Duodenal mucosa (tissue), 2 donors: ENCODE results near the gene RPS6KB2.
"Not testable (repeated sequence)": the region's sequence is repeated elsewhere in the genome, so short reads cannot be mapped to it uniquely, and the experiment has no call there.

ENCODE experiments used
- H3K27ac ChIP-seq: one replicate; pipeline ENCODE4 v1.7.0; 2013; ENCODE audit warnings: low read depth, low read length
- H3K27me3 ChIP-seq, 2 donors: one replicate each; pipeline ENCODE4 v1.7.0; 2013; ENCODE audit warnings: low read length in 2 of 2, control low read depth in 1 of 2; ENCODE audit not compliant: insufficient read depth in 2 of 2, control insufficient read depth in 1 of 2
- H3K36me3 ChIP-seq, 2 donors: one replicate each; pipeline ENCODE4 v1.7.0; 2013; ENCODE audit warnings: low read length in 2 of 2, control low read depth in 1 of 2; ENCODE audit not compliant: insufficient read depth in 2 of 2, control insufficient read depth in 1 of 2
- H3K4me1 ChIP-seq, 2 donors: one replicate each; pipeline ENCODE4 v1.7.0; 2013; ENCODE audit warnings: low read length in 2 of 2, control low read depth in 1 of 2; ENCODE audit not compliant: insufficient read depth in 2 of 2, control insufficient read depth in 1 of 2
- H3K4me3 ChIP-seq, 2 donors: one replicate each; pipeline ENCODE4 v1.7.0; 2013; ENCODE audit warnings: low read length in 2 of 2, low read depth in 1 of 2
- H3K9ac ChIP-seq, 2 donors: one replicate each; pipeline ENCODE4 v1.7.0; 2013; ENCODE audit warnings: low read length in 2 of 2, low read depth in 1 of 2
- H3K9me3 ChIP-seq, 2 donors: one replicate each; pipeline ENCODE4 v1.7.0; 2013; ENCODE audit warnings: low read length in 2 of 2, control low read depth in 1 of 2; ENCODE audit not compliant: control insufficient read depth in 1 of 2

RPS6KB2 gene

DNA sequence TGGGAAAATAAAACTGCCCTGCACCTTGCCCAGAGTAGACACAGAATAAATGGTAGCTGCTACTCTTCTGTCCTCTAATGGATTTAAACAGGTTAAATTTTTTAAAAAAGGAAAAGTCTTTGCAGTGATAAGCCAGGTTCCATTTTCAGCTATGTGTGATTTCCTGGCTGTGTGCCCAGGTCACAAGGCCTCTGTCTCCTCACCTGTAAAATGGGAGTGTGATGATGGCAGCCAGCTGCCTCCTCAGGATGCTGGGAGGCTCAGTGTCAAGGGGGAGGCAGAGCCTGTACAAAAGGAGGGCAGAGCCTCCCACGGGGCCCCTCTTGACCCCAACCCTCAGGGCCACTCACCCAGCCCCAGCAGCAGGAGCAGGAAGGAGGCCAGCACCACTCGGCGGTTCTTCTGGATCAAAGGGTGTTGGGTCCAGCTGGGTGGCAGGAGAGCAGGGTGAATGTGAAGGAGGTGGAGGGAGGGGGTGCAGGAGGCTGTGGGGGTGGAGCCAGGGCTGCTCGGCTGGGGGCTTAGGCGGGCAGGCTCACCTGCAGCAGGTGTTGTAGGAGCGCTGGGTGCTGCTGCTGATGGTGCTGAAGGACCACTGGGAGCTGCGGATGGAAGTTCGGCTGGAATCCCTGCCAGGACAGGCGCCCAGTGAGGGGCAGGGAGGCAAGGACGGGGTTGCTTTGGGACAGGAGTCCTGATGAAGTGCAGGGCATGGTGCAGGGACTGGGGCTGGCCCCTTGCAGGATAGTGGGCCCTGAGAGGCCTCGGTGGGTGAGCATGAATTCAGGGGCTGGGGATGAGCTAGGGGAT lies 38.9 kb downstream of the RPS6KB2 start:
- no peaks in the 10 kb centered on the region for H3K9me3 ChIP-seq
- peaks cover 0 to 3% of the 10 kb centered on the region in 2 donors for H3K36me3 ChIP-seq
- peak overlapping the region; percentile 78 to 80 for H3K9ac ChIP-seq
- peaks cover 26 to 30% of the 10 kb centered on the region in 2 donors for H3K4me1 ChIP-seq
- peak overlapping the region in 1 of 2 donors; percentile 79 for H3K4me3 ChIP-seq
- no peak overlapping the region for H3K27ac ChIP-seq
- no peaks in the 10 kb centered on the region for H3K27me3 ChIP-seq

DNA sequence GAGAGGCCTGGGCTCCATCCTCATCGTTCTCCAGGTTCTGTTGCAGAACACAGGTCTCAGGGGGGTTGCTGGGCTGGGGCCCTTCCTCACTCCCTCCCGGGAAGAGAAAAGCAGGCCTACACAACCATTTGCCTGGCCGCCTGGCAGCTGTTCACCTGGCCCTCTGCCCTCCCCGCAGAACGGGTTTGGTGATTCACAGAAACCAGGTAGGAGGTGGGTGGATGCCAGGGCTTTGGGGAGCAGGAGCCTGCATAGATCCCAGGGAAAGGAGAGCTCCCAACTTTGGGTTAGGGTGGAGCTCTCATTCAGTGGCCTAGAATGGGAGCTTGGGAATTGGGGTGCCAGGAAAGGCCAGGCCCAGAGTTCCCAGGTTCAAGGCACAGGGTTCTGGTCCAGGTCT lies 39.8 kb downstream of the RPS6KB2 start:
- no peaks in the 10 kb centered on the region for H3K9me3 ChIP-seq
- peaks cover 26 to 30% of the 10 kb centered on the region in 2 donors for H3K4me1 ChIP-seq
- peaks cover 0 to 3% of the 10 kb centered on the region in 2 donors for H3K36me3 ChIP-seq
- H3K9ac ChIP-seq, result peak overlapping the region; percentile 78 to 80
- H3K27me3 ChIP-seq, result no peaks in the 10 kb centered on the region
- peak overlapping the region; percentile 79 to 84 for H3K4me3 ChIP-seq
- H3K27ac ChIP-seq, result peak overlapping the region; percentile 77

GRCh38 chr11:67468456-67468758 lies 40.1 kb downstream of the RPS6KB2 start:
- no peaks in the 10 kb centered on the region for H3K27me3 ChIP-seq
- peak overlapping the region; percentile 77 for H3K27ac ChIP-seq
- H3K9me3 ChIP-seq, result no peaks in the 10 kb centered on the region
- peak overlapping the region; percentile 79 to 84 for H3K4me3 ChIP-seq
- H3K4me1 ChIP-seq, result peaks cover 23 to 30% of the 10 kb centered on the region in 2 donors
- peak overlapping the region; percentile 78 to 80 for H3K9ac ChIP-seq
- H3K36me3 ChIP-seq, result peaks cover 0 to 3% of the 10 kb centered on the region in 2 donors

DNA sequence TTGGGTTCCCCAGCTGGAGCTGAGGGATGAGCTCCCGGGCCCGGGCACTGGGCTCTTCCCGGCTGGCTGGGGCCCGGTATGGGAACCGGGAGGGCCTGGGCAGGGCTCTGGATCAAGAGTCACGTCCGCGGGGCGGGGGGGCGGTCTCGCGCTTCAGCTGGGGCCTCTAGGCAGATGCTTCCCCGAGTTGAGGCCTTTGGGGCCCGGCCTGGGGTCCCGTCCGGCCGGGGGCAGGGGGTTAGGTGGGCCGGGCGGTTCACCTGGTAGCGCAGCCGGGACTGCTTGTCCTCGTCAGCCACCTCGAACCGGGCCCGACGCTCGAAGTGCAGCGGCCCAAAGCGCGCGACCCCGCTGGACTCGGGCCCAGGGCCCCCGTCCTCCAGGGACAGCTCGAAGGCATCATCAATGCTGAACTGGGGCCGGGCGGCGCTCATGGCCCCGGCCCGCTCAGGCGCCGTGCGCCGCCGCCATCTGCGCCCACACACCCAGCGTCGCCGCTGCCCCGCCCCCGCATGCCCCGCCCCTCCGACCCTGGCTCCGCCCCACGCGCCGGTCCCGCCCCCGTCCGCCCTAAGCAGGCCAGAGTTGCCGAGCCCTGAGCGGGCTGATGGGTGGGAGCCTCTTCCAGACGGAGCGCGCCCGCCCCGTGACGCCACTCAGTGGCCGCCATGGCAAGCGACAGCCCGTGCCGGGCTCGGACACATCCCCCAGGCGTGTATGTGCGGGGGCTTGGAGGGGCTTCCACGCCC lies 40.6 kb downstream of the RPS6KB2 start, which contains the start of gene TMEM134:
Gene TMEM134 (minus strand): TSS at position 493 of the 749 bp plus-strand sequence. CDS start 59 bp downstream, at position 434.
- Histone ChIP-seq H3K36me3 (peaks cover 0 to 3% of the 10 kb centered on the region in 2 donors), H3K27me3 (no peaks in the 10 kb centered on the region), H3K9ac (peak within 1 kb of the TSS; percentile 78 to 85), H3K9me3 (no peaks in the 10 kb centered on the region), H3K4me3 (peak within 1 kb of the TSS; percentile 84 to 86), H3K4me1 (peaks cover 19 to 26% of the 10 kb centered on the region in 2 donors), H3K27ac (peak within 1 kb of the TSS; percentile 79)

DNA sequence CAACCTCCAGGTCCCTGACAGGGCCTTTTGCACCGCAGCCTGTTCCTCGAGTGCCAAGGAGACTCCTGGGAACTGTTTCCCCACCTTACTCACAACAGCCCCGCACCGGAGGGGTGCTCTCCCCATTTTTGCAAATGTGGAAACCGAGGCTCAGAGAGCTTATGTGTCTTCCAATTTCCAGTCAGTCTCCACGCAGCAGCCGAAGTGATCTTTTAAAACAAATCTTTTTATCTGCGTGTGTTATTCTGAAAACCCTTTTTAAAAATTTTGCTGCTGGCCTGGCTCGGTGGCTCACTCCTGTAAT lies 41.2 kb downstream of the RPS6KB2 start:
- Histone ChIP-seq H3K4me3 (peak overlapping the region; percentile 79 to 86), H3K27me3 (no peaks in the 10 kb centered on the region), H3K27ac (peak overlapping the region; percentile 79), H3K36me3 (peaks cover 0 to 3% of the 10 kb centered on the region in 2 donors), H3K9me3 (no peaks in the 10 kb centered on the region), H3K9ac (peak overlapping the region; percentile 78 to 85), H3K4me1 (peaks cover 15 to 21% of the 10 kb centered on the region in 2 donors)

DNA sequence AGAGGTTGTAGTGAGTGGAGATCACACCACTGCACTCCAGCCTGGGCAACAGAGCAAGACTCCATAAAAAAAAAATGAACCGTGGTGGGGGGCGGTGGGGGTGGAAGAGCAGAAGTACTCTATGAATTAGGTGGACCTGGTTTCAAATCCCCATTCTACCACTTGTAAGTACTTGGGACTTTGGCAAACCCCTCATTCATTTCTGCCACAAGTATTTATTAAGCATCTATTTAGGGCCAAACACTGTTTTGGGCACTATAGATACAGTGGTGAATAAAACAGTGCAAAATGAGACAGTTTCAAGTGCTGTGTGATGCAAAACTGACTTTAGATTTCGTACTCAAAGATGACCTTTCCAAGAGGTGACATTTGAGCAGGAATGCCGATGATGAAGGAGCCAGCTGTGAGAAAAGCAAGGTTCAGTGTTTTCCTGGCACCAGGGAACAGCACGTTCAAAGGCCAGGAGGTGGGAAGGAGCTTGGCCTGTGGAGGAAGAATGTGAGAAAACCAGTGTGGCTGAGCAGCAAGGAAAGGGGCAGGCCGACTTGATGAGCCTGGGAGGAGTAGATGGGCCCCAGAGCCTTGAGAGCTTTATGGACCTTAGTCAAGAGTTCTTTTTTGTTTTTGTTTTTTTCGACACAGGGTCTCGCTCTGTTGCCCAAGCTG lies 42.2 kb downstream of the RPS6KB2 start:
- Histone ChIP-seq H3K4me1 (peaks cover 15 to 16% of the 10 kb centered on the region in 2 donors), H3K27me3 (no peaks in the 10 kb centered on the region), H3K27ac (no peak overlapping the region)

DNA sequence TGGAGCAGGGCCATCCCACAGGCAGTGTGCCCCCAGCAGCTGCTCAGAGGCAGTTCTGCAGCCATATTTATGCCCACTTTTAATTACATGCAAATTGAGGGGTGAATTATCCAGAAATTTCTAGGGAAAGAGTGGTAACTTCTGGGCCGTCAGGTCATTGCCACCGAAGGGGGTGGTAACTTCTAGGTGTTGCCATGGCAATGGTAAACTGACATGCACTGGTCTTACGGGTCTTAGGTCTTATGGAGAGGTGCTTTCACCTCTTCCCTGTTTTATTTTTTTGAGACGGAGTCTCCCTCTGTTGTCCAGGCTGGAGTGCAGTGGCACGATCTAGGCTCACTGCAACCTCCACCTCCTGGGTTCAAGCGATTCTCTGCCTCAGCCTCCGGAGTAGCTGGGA lies 44.6 kb downstream of the RPS6KB2 start:
- no peak overlapping the region for H3K27ac ChIP-seq
- H3K4me1 ChIP-seq, result peaks cover 6 to 10% of the 10 kb centered on the region in 2 donors
- H3K4me3 ChIP-seq, result no peak overlapping the region

More for the DNA sequence above, 42.2 kb downstream of the RPS6KB2 start:
- no peak overlapping the region for H3K4me3 ChIP-seq
- H3K9ac ChIP-seq, result no peak overlapping the region
- peaks cover 0 to 3% of the 10 kb centered on the region in 2 donors for H3K36me3 ChIP-seq
- H3K9me3 ChIP-seq, result no peaks in the 10 kb centered on the region

GRCh38 chr11:67476692-67477091 lies 48.4 kb downstream of the RPS6KB2 start:
- H3K27me3 ChIP-seq, H3K27ac ChIP-seq, H3K4me1 ChIP-seq, H3K9me3 ChIP-seq, H3K36me3 ChIP-seq, H3K4me3 ChIP-seq, H3K9ac ChIP-seq: not testable (repeated sequence)

More for the DNA sequence above, 44.6 kb downstream of the RPS6KB2 start:
- no peaks in the 10 kb centered on the region for H3K27me3 ChIP-seq
- H3K9ac ChIP-seq, result no peak overlapping the region
- no peaks in the 10 kb centered on the region for H3K36me3 ChIP-seq
- no peaks in the 10 kb centered on the region for H3K9me3 ChIP-seq

- H3K27me3 ChIP-seq, H3K27ac ChIP-seq, H3K9ac ChIP-seq, H3K4me1 ChIP-seq, H3K4me3 ChIP-seq, H3K36me3 ChIP-seq, H3K9me3 ChIP-seq: not testable (repeated sequence)
Measured at GRCh38 chr11:67477344-67478050, 49.2 kb downstream of the RPS6KB2 start.
